ENCODE data around the gene RBMS3. TPM values are rescaled to one million over a fixed set of nuclear protein-coding genes. Genes with fewer than 3 reads are reported as not detected.

Gene RBMS3
- total RNA-seq, 2 donors from 2014 or later = 31.7 to 45.1 TPM

- H3K36me3 ChIP-seq = no peaks in the 10 kb centered on the region
- H3K9me3 ChIP-seq = no peaks in the 10 kb centered on the region
- intact Hi-C loops (cut with DNase I) = no loop called here
- WGBS = 94% methylated on average over 2 of the region's 2 CpGs
- no peak overlapping the region for H3K4me3 ChIP-seq
- no peak for DNase-seq (ENCODE audit: low spot score)
- H3K4me1 ChIP-seq (replicated peaks) = no peaks in the 10 kb centered on the region
- TF ChIP-seq, protein P1, sequence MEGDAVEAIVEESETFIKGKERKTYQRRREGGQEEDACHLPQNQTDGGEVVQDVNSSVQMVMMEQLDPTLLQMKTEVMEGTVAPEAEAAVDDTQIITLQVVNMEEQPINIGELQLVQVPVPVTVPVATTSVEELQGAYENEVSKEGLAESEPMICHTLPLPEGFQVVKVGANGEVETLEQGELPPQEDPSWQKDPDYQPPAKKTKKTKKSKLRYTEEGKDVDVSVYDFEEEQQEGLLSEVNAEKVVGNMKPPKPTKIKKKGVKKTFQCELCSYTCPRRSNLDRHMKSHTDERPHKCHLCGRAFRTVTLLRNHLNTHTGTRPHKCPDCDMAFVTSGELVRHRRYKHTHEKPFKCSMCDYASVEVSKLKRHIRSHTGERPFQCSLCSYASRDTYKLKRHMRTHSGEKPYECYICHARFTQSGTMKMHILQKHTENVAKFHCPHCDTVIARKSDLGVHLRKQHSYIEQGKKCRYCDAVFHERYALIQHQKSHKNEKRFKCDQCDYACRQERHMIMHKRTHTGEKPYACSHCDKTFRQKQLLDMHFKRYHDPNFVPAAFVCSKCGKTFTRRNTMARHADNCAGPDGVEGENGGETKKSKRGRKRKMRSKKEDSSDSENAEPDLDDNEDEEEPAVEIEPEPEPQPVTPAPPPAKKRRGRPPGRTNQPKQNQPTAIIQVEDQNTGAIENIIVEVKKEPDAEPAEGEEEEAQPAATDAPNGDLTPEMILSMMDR (IDR thresholded peaks at IDR 0.05) = no peak
- no peak for TF ChIP-seq POLR2A (IDR thresholded peaks at IDR 0.05)
- TF ChIP-seq POLR2AphosphoS5 (IDR thresholded peaks at IDR 0.05) = no peak
- H3K27ac ChIP-seq = no peak overlapping the region
- H3K27me3 ChIP-seq (replicated peaks; ENCODE audit: insufficient read depth) = no peaks in the 10 kb centered on the region
Measured at GRCh38 chr3:29932696-29933325, 651.9 kb downstream of the RBMS3 start.

DNA sequence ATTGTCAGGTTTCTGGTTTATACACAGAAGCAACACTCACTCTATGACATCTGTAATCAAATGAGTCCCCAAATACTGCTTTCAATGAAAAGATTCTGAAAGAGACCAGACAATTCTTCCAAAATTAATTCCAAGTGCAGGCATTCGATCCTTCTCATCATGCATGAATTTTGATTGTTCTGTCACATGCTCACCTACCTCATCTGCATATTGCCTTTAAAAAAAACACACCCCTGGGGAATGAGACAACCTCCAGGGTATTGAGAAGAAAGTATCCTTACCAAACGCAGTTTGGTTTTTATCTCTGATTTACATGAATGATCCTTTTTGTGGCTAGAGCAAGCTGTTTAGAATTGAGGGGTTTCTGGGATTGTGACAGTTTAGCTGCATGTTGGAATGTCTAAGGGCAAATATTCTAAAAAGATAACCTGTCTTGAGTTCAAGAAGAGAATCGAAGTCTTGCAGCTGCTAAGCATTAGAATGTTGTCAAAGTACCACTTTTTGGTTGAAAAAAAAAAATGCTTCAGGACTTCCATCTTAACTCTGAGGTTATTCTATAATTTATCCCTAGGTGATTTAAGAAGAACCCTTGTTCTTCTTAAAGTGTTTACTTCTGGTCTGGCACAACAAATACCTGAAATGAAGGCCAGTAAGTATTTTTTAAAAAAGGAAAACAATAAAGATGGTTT is 653.1 kb downstream of the RBMS3 start:
- TF ChIP-seq POLR2AphosphoS5 (IDR thresholded peaks at IDR 0.05) (no peak), POLR2A (IDR thresholded peaks at IDR 0.05) (no peak)
- TF ChIP-seq, protein P1 (IDR thresholded peaks at IDR 0.05) = no peak
- no peak overlapping the region for H3K4me3 ChIP-seq
- DNase-seq (ENCODE audit: low spot score) = no peak
- H3K27ac ChIP-seq = no peak overlapping the region
- no peaks in the 10 kb centered on the region for H3K27me3 ChIP-seq (replicated peaks; ENCODE audit: insufficient read depth)
- WGBS = 84% methylated on average over 3 of the region's 3 CpGs
- no peaks in the 10 kb centered on the region for H3K36me3 ChIP-seq
- intact Hi-C loops (cut with DNase I) = no loop called here
- H3K9me3 ChIP-seq = no peaks in the 10 kb centered on the region
- H3K4me1 ChIP-seq (replicated peaks) = no peaks in the 10 kb centered on the region

DNA sequence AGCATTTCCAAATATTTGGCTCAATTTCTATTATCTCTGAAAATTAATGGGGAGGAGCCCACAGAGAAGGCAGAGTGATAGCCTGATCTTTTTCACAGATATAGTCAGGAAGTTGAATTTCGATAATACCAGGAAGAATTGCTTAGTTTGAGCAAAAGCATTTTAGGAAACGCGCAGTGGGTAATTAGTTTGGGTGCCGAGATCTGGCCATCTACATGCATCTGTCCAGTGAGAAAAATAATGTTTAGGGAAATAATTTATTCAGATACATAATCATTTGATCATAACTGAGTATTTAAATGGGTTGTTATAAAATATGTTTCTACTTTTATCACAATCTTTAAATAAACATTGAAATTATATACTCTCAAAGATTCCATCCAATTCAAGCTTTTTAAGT is 653.9 kb downstream of the RBMS3 start:
- H3K27ac ChIP-seq = no peak overlapping the region
- no peaks in the 10 kb centered on the region for H3K36me3 ChIP-seq
- TF ChIP-seq POLR2A (IDR thresholded peaks at IDR 0.05) (no peak), POLR2AphosphoS5 (IDR thresholded peaks at IDR 0.05) (no peak)
- TF ChIP-seq, protein P1 (IDR thresholded peaks at IDR 0.05) = no peak
- WGBS = 87% methylated on average over 4 of the region's 4 CpGs
- H3K4me3 ChIP-seq = no peak overlapping the region
- intact Hi-C loops (cut with DNase I) = no loop called here
- no peak for DNase-seq (ENCODE audit: low spot score)
- H3K27me3 ChIP-seq (replicated peaks; ENCODE audit: insufficient read depth) = no peaks in the 10 kb centered on the region
- H3K4me1 ChIP-seq (replicated peaks) = no peaks in the 10 kb centered on the region
- no peaks in the 10 kb centered on the region for H3K9me3 ChIP-seq

DNA sequence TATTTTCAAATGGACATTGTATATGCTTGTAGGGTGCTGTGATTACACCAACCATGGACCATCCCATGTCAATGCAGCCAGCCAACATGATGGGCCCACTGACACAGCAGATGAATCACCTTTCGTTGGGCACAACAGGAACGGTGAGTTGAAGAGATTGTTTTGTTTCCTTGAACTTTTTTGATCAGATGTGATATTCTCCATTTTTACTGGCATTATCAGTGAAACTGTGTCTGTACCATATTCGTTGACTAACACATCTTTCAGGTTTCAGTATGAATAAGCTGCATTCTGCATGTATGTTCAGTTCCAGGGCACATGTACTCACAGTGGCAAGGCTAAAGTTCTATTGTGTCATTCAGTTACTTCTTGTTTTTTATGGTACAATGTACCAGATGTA is 655.2 kb downstream of the RBMS3 start:
- H3K27ac ChIP-seq = no peak overlapping the region
- H3K4me1 ChIP-seq (replicated peaks) = no peaks in the 10 kb centered on the region
- TF ChIP-seq POLR2A (IDR thresholded peaks at IDR 0.05) = no peak
- TF ChIP-seq, protein P1 (IDR thresholded peaks at IDR 0.05) = no peak
- TF ChIP-seq POLR2AphosphoS5 (IDR thresholded peaks at IDR 0.05) = no peak
- DNase-seq (ENCODE audit: low spot score) = no peak
- H3K36me3 ChIP-seq = no peaks in the 10 kb centered on the region
- H3K4me3 ChIP-seq = no peak overlapping the region
- H3K27me3 ChIP-seq (replicated peaks; ENCODE audit: insufficient read depth) = no peaks in the 10 kb centered on the region
- no peaks in the 10 kb centered on the region for H3K9me3 ChIP-seq
- intact Hi-C loops (cut with DNase I) = no loop called here
- 82% methylated on average over 3 of the region's 3 CpGs for WGBS

GRCh38 chr3:29936766-29937165 is 655.9 kb downstream of the RBMS3 start:
- 97% methylated on average over 2 of the region's 2 CpGs for WGBS
- intact Hi-C loops (cut with DNase I) = no loop called here
- TF ChIP-seq POLR2AphosphoS5 (IDR thresholded peaks at IDR 0.05) = no peak
- TF ChIP-seq POLR2A (IDR thresholded peaks at IDR 0.05) = no peak
- TF ChIP-seq, protein P1 (IDR thresholded peaks at IDR 0.05) = no peak
- Histone ChIP-seq H3K27me3 (replicated peaks; ENCODE audit: insufficient read depth) (no peaks in the 10 kb centered on the region), H3K9me3 (no peaks in the 10 kb centered on the region), H3K36me3 (no peaks in the 10 kb centered on the region), H3K4me3 (no peak overlapping the region), H3K27ac (no peak overlapping the region), H3K4me1 (replicated peaks) (no peaks in the 10 kb centered on the region)
- no peak for DNase-seq (ENCODE audit: low spot score)
